Coronary artery (tissue), 2 donors: Measurements from ENCODE around the gene TIGD4.

Experiments
- DNase-seq: peaks from one replicate; pipeline ENCODE4 v3.0.0-alpha.2; 2017; ENCODE audit warnings: low spot score
- H3K27ac ChIP-seq, 2 donors: fragments of 200-600 bp; sonication (generic); one replicate each; pipeline ENCODE4 v1.5.1; 2016 to 2019
- H3K4me3 ChIP-seq: fragments of 200-600 bp; sonication (generic); 2 replicates; pipeline ENCODE4 v1.5.1; 2016; ENCODE audit warnings: mild to moderate bottlenecking, moderate library complexity
- CTCF ChIP-seq: fragments of 200-600 bp; sonication (generic); IDR thresholded peaks from one replicate; pipeline ENCODE4 v1.5.1; 2019; ENCODE audit warnings: antibody characterized with exemption

Gene TIGD4

GRCh38 chr4:152806501-152807125, 27.1 kb upstream of the TIGD4 start:
- Histone ChIP-seq H3K27ac (no peak overlapping the region), H3K4me3 (no peak overlapping the region)
- DNase-seq: no peak
- TF ChIP-seq CTCF: no peak

- TF ChIP-seq CTCF: no peak
- Histone ChIP-seq H3K4me3 (no peak overlapping the region), H3K27ac (no peak overlapping the region)
- no peak for DNase-seq
Measured at GRCh38 chr4:152805818-152806217, 26.3 kb upstream of the TIGD4 start.

GRCh38 chr4:152805071-152805650, 25.6 kb upstream of the TIGD4 start:
- no peak overlapping the region for H3K27ac ChIP-seq

GRCh38 chr4:152803541-152803940, 24.0 kb upstream of the TIGD4 start:
- Histone ChIP-seq H3K4me3 (no peak overlapping the region), H3K27ac (no peak overlapping the region)
- no peak for DNase-seq
- no peak for TF ChIP-seq CTCF

More at GRCh38 chr4:152805071-152805650, 25.6 kb upstream of the TIGD4 start:
- TF ChIP-seq CTCF: no peak
- no peak for DNase-seq
- H3K4me3 ChIP-seq: no peak overlapping the region

GRCh38 chr4:152795891-152796290, 16.4 kb upstream of the TIGD4 start:
- DNase-seq: no peak
- no peak for TF ChIP-seq CTCF
- Histone ChIP-seq H3K27ac (no peak overlapping the region), H3K4me3 (no peak overlapping the region)

- no peak overlapping the region for H3K4me3 ChIP-seq
- TF ChIP-seq CTCF: no peak
- H3K27ac ChIP-seq: no peak overlapping the region
- no peak for DNase-seq
Measured at GRCh38 chr4:152786627-152787026, 7.1 kb upstream of the TIGD4 start.
